ENCODE measurements around the gene ACIN1.
A peak's percentile ranks its signal among the peaks of the same experiment; 100 is the strongest.

ACIN1 gene

DNA sequence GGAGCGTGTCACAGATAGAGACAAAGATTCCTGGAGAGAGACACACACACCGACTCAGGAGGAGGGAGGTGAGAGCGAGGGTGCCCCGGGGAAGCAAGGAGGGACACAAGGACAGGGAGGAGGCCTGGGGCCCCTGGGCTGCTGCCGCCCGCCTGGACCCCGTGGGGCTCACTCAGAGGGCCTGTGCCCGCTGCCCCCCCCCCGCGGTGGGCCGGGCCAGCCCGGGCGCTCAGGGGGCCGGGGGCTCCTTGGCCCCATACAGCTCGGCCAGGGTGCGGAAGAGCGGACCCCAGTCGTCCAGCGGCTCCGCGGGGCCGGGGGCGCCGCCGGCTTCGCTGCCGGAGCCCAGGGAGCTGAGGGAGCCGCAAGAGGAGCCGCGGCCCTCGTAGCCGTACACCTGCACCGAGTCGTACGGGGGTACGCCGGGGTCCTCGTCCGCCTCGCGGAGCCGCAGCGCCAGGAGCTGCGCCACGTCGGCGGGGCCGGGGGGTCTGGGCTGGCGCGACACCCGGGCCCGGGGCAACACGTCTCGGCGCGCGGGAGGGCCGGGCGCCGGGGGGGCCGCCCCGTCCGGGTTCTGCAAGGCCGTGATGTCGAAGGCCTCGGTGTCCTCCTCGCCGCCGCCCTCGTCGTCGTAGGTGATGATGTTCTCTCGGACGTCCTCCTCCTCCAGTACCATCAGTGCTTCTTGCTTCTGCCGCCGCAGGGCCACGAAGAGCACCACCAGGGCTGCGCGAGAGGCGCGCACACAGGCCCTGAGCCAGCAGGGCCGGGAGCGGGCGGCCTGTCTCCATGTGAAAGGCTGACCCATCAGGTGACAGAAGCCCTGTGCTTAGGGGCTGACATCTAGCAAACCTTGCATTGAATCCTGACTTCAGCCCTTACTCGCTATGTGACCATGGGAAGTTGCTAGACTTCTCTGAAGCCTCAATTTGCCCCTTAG lies 46.9 kb downstream of the ACIN1 start:
- no peak overlapping the region for H3K4me2 ChIP-seq (ENCODE audit: insufficient read depth, low read length, poor library complexity, severe bottlenecking)
- H2AFZ ChIP-seq (ENCODE audit: low read length), result no peak overlapping the region
- H4K91ac ChIP-seq (ENCODE audit: low read depth, low read length, poor library complexity), result no peak overlapping the region
- no peak overlapping the region for H4K8ac ChIP-seq (ENCODE audit: low read depth, low read length)
- no peak overlapping the region for H3K4ac ChIP-seq (ENCODE audit: low read length)
- H3K4me1 ChIP-seq (ENCODE audit: control insufficient read depth in 2 of 2, insufficient read depth in 1 of 2, low read depth in 1 of 2, low read length in 2 of 2), result peaks cover 5 to 6% of the 10 kb centered on the region in 2 donors
- H3K27ac ChIP-seq (replicated peaks; ENCODE audit: low read length), result no peak overlapping the region
- no peak overlapping the region for H2AK5ac ChIP-seq (ENCODE audit: low read depth, low read length)
- no peak overlapping the region for H3K14ac ChIP-seq (ENCODE audit: low read length)
- WGBS, 2 donors (ENCODE audit: extremely low coverage in 2 of 2, insufficient read length in 2 of 2, insufficient replicate concordance in 1 of 2), result no CpG with 5 or more reads among the region's 85 CpGs
- no peak overlapping the region for H3K4me3 ChIP-seq (ENCODE audit: low read length in 2 of 2)
- peaks cover 3 to 9% of the 10 kb centered on the region in 2 donors for H3K9me3 ChIP-seq (replicated peaks in 1 of 2; ENCODE audit: control insufficient read depth in 2 of 2, insufficient read depth in 1 of 2, low read depth in 1 of 2, low read length in 2 of 2)
- H3K9ac ChIP-seq (ENCODE audit: low read depth, low read length, poor library complexity), result no peak overlapping the region
- no peak for DNase-seq (ENCODE audit: low spot score)
- H2BK5ac ChIP-seq (ENCODE audit: low read length), result no peak overlapping the region
- H2BK15ac ChIP-seq (ENCODE audit: low read length), result no peak overlapping the region
- H2BK120ac ChIP-seq (ENCODE audit: low read depth, low read length), result no peak overlapping the region
- H3K79me1 ChIP-seq (ENCODE audit: low read depth, low read length), result peaks cover 3% of the 10 kb centered on the region
- peaks cover 24 to 55% of the 10 kb centered on the region in 2 donors for H3K36me3 ChIP-seq (replicated peaks in 1 of 2; ENCODE audit: control insufficient read depth in 2 of 2, insufficient read depth in 2 of 2, low read length in 2 of 2)
- peak overlapping the region; percentile 21 for H3K23ac ChIP-seq (ENCODE audit: low read depth, low read length, poor library complexity)
- no peak overlapping the region for H2BK12ac ChIP-seq (ENCODE audit: low read length)
- H3K27me3 ChIP-seq (ENCODE audit: control insufficient read depth in 3 of 3, insufficient read depth in 3 of 3, low read depth in 1 of 3, low read length in 3 of 3), result no peaks in the 10 kb centered on the region
- H3K18ac ChIP-seq (ENCODE audit: low read length), result no peak overlapping the region

DNA sequence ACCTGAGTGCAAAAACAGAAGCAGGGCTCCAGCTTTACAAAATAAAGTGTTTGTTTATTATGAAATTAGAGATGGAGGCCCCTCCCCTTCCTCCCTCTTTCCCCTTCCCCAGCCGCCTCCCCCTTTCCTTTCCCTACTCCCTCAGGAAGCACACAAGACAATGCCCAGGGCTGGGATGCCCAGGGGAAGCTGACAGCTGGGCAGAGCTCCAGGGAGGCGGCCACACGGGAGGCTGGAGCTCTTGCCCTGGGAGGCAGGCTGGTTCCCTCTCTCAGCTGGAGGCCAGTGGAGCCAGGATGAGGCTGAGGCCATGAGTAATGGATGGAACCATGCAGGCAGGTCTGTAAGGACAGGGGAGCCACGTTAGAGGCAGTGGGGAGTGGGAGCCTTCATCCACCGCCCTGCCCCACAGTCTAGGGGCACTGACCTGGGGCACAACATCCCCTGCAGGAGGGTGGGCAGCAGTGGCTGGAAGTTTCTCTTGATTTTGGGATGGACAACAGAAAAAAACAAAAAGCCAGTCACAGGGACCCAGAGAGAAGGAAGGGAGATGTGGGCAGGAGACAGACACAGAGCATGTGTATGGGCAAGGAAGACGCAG lies 47.8 kb downstream of the ACIN1 start:
- Histone ChIP-seq H2BK120ac (ENCODE audit: low read depth, low read length) (no peak overlapping the region), H2AK5ac (ENCODE audit: low read depth, low read length) (peak overlapping the region; percentile 20)
- WGBS, 2 donors (ENCODE audit: extremely low coverage in 2 of 2, insufficient read length in 2 of 2, insufficient replicate concordance in 1 of 2), result no CpG with 5 or more reads among the region's 6 CpGs

DNA sequence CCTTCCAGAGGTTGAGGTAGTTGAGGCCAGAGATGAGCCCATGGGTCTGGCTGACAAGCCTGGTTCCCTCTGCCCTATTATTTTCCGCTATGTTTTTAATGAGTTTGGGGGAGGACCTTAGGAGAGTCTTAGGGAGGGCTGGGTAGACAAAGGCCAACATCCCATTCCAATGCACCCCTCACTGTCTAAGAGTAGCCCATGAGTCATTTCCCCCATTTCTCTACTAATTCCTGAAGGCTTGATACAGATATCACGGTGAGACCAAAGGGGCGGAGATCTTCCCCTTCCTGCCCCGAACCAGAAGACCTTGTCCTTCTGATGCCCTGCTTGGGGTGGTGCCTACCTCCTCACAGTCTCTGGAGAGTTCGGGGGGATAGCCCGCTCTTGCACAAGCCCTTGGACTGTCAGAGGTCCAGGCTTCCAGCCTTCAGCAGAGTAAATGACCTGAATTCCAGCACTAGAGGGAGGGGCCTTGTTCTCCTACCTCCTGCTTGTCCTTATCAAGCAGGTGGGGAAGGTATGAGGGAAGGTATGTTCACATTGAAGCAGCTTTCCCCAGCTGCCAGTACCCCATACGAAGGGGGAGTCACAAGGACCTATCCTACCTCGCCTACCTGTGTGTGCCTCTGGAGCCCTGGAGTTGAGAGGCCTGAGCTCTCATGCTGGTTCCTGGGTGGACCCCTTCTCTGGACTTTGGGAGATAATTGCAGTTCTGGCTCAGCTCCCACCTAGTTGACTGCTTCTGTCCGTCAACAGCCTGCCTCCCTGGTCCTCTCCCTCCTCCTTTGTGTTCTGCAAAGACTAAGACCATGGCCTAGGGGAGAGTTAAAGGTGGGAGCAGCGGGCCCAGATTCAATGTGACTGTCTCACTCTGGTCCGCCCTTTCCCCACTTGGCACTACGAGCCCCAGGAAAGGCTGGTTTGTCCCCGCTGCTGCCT lies 49.2 kb downstream of the ACIN1 start:
- Histone ChIP-seq H3K18ac (ENCODE audit: low read length) (no peak overlapping the region), H3K4me2 (ENCODE audit: insufficient read depth, low read length, poor library complexity, severe bottlenecking) (no peak overlapping the region), H3K23ac (ENCODE audit: low read depth, low read length, poor library complexity) (peak overlapping the region; percentile 3), H2AFZ (ENCODE audit: low read length) (no peak overlapping the region), H3K9ac (ENCODE audit: low read depth, low read length, poor library complexity) (no peak overlapping the region), H3K4me1 (ENCODE audit: control insufficient read depth in 2 of 2, insufficient read depth in 1 of 2, low read depth in 1 of 2, low read length in 2 of 2) (peaks cover 5 to 6% of the 10 kb centered on the region in 2 donors), H3K4ac (ENCODE audit: low read length) (no peak overlapping the region), H3K4me3 (ENCODE audit: low read length in 2 of 2) (no peak overlapping the region), H2BK120ac (ENCODE audit: low read depth, low read length) (peak overlapping the region; percentile 67), H3K27ac (replicated peaks; ENCODE audit: low read length) (no peak overlapping the region), H2BK12ac (ENCODE audit: low read length) (no peak overlapping the region), H3K79me1 (ENCODE audit: low read depth, low read length) (peaks cover 3% of the 10 kb centered on the region), H4K8ac (ENCODE audit: low read depth, low read length) (no peak overlapping the region), H3K9me3 (replicated peaks in 1 of 2; ENCODE audit: control insufficient read depth in 2 of 2, insufficient read depth in 1 of 2, low read depth in 1 of 2, low read length in 2 of 2) (peaks cover 4 to 9% of the 10 kb centered on the region in 2 donors), H4K91ac (ENCODE audit: low read depth, low read length, poor library complexity) (no peak overlapping the region), H3K27me3 (ENCODE audit: control insufficient read depth in 3 of 3, insufficient read depth in 3 of 3, low read depth in 1 of 3, low read length in 3 of 3) (no peaks in the 10 kb centered on the region), H2AK5ac (ENCODE audit: low read depth, low read length) (no peak overlapping the region), H3K14ac (ENCODE audit: low read length) (no peak overlapping the region), H2BK5ac (ENCODE audit: low read length) (no peak overlapping the region), H2BK15ac (ENCODE audit: low read length) (peak overlapping the region; percentile 49), H3K36me3 (replicated peaks in 1 of 2; ENCODE audit: control insufficient read depth in 2 of 2, insufficient read depth in 2 of 2, low read length in 2 of 2) (peaks cover 20 to 32% of the 10 kb centered on the region in 2 donors)
- no peak for DNase-seq (ENCODE audit: low spot score)
- WGBS, 2 donors (ENCODE audit: extremely low coverage in 2 of 2, insufficient read length in 2 of 2, insufficient replicate concordance in 1 of 2), result no CpG with 5 or more reads among the region's 13 CpGs

More for the DNA sequence above, 47.8 kb downstream of the ACIN1 start:
- Histone ChIP-seq H3K23ac (ENCODE audit: low read depth, low read length, poor library complexity) (peak overlapping the region; percentile 9), H2BK12ac (ENCODE audit: low read length) (no peak overlapping the region), H3K4me3 (ENCODE audit: low read length in 2 of 2) (no peak overlapping the region), H2AFZ (ENCODE audit: low read length) (no peak overlapping the region), H4K91ac (ENCODE audit: low read depth, low read length, poor library complexity) (no peak overlapping the region), H3K4ac (ENCODE audit: low read length) (no peak overlapping the region), H3K9me3 (replicated peaks in 1 of 2; ENCODE audit: control insufficient read depth in 2 of 2, insufficient read depth in 1 of 2, low read depth in 1 of 2, low read length in 2 of 2) (peaks cover 4 to 9% of the 10 kb centered on the region in 2 donors), H3K27me3 (ENCODE audit: control insufficient read depth in 3 of 3, insufficient read depth in 3 of 3, low read depth in 1 of 3, low read length in 3 of 3) (no peaks in the 10 kb centered on the region), H2BK5ac (ENCODE audit: low read length) (no peak overlapping the region), H4K8ac (ENCODE audit: low read depth, low read length) (no peak overlapping the region), H3K9ac (ENCODE audit: low read depth, low read length, poor library complexity) (no peak overlapping the region), H3K79me1 (ENCODE audit: low read depth, low read length) (peaks cover 3% of the 10 kb centered on the region), H3K4me2 (ENCODE audit: insufficient read depth, low read length, poor library complexity, severe bottlenecking) (no peak overlapping the region), H2BK15ac (ENCODE audit: low read length) (no peak overlapping the region), H3K27ac (replicated peaks; ENCODE audit: low read length) (no peak overlapping the region), H3K18ac (ENCODE audit: low read length) (peak overlapping the region; percentile 27), H3K14ac (ENCODE audit: low read length) (no peak overlapping the region), H3K36me3 (replicated peaks in 1 of 2; ENCODE audit: control insufficient read depth in 2 of 2, insufficient read depth in 2 of 2, low read length in 2 of 2) (peaks cover 22 to 46% of the 10 kb centered on the region in 2 donors), H3K4me1 (ENCODE audit: control insufficient read depth in 2 of 2, insufficient read depth in 1 of 2, low read depth in 1 of 2, low read length in 2 of 2) (peaks cover 5 to 6% of the 10 kb centered on the region in 2 donors)
- no peak for DNase-seq (ENCODE audit: low spot score)
